Stimulated activated CD4-positive, alpha-beta T cell treated with anti-CD3 and anti-CD28 coated beads, Interleukin-12 subunit alpha, Interleukin-12 subunit beta, amount 100 ng/mL, for 48 hours (primary cell): ENCODE measurements around the gene C10orf90.

Source experiments
- DNase-seq, 3 donors: peaks; one replicate each; pipeline ENCODE4 v3.0.0-alpha.2; 2020; ENCODE audit warnings: low read depth in 2 of 3, low spot score in 1 of 3

The C10orf90 gene

DNA sequence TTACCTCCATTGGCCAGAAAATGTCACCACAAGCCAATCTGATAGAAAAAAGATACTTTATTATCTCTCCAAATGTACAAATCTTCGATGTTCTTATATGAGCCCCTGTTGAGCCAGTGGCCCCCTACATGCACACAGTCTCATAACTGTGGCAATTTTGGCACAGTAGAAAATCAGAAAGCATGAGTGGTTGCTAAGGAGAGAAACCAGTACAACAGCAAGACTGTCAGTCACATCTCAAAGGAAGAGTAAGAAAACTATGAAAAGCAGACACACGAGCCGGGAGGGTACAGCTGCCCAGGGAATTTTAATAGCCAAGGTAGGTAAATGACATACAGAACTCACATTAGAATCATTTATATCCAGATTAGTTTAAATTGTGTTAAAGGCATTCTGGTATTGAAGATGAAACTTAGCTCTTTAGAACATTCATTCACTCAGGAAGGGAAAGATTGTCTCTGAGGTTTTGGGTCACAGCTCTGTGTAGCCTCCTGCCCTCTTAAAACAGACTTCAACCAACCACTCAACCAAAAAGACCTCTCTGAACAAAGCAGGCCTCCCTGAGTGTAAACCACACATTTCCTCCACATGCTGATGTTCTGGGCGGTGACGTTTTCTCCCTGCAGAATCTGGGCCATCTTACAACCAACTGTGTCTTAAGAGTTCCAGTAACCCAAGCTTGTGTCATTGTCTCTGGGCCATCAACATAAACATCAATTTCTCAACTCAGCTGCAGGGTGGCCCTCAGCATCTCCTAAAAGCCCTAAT is 201.4 kb downstream of the C10orf90 start:
- DNase-seq: no peak

DNA sequence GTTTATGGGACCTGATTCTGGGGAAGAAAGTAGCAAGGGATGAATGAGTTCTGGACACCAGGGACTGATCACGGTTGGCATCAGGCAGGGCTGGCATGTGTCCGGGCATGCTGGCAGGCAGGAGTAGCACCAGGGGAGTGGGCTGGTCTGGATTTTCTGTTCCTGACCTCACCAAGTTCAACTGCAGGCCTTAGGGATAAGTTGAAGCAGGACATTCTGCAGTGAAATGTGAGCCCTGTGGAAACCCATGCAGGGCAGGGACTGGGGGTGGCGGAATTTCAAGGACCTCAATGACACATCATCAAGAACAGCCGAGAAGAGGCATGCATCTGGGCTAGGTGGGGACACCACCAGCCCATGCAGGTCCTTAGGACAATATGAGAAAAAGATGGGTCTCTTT is 202.0 kb downstream of the C10orf90 start:
- DNase-seq: no peak

DNA sequence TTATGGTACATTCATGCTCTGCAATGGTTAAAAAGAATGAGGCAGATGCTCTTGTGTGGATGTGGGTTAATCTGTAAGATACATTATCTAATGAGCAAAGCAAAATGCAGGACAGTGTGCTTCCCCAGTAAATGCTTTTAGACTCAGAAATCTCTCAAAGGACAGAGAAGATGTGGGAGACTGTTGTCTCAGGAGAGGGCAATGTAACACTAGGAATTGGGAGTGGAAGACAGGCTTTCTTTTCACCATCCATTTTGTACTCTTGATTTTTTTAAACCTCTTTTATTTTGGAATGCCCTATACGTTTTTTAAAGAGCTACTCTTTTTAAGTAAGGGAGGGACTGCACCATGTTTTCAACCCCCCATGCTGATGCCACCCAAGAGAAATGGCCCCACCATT is 204.7 kb downstream of the C10orf90 start:
- DNase-seq: no peak

DNA sequence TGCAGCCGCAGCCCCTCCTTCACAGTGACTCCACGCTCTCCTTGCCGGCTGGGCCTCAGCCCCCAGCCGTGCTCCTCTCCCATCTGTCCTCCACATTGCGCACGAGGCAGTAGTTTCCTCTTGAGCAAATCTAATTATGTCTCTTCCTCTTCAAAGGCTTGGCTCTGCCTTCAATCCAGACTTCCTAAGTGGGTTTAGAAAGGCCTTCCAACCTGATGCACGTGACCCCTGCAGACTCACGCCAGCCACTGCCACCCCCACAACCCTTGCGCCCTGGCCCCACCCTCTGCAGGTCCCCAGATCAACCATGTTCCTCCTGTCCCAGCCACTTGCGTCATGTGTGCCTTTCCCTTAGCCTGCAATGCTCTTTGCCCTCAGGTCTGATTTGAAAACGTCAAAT is 207.2 kb downstream of the C10orf90 start:
- no peak for DNase-seq

DNA sequence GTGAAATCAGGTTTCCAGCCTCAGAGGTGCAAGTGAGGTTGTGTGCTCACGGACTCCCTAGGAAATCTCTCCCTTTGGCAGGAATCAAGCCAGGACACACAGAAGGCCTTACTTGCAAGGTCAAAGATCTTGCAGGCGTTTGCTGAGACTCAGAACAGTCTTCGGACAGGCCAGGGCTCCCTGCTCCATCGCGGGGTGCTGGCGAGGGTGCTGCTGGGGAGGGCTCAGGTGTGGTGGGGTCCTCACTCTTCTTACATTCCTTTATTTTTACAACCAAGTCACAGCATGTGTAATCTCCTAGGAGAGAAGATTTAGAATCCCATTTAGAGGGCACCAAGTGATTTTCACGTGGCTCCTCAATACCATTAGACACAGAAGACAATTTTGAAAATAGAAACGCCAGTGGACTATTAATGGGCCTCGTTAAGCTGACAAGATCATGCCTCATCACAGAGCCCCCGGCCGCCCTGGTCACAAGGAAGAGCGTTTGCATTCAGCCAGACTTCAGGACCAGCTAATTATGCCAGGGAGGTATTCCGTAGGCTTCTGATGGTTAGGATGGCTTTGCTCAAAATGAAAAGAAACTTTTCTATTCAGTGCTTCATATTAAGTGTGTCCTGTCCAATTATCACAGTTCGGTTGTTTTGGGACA is 209.1 kb downstream of the C10orf90 start:
- DNase-seq: no peak

DNA sequence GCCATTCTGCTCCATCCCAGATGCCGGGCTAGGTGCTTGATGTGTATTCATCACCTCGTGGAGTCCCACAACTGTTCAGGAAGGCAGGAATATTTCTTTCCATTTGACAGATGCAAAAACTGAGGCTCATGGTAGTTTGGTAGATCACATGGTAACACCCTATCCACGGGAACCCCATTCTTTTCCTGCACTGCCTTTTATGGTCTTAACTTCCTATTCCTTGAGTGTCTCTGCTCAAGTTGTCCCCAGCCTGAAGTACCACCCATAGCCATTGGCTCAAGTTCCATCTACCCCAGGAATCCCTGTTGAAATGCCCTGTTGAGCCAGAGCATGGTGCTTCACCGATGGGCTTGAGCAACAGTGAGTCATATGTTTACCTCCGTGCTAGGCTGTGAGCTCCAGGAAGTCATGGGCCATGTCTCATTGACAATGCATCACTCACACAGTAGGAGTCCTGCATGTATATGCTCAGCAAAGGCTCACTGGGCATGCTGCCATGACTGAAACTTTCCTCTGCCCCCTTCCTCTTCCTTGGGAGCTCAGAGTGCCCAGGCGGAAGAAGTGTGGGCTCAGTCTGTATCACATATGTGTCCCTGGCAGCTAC is 210.5 kb downstream of the C10orf90 start:
- DNase-seq: no peak

DNA sequence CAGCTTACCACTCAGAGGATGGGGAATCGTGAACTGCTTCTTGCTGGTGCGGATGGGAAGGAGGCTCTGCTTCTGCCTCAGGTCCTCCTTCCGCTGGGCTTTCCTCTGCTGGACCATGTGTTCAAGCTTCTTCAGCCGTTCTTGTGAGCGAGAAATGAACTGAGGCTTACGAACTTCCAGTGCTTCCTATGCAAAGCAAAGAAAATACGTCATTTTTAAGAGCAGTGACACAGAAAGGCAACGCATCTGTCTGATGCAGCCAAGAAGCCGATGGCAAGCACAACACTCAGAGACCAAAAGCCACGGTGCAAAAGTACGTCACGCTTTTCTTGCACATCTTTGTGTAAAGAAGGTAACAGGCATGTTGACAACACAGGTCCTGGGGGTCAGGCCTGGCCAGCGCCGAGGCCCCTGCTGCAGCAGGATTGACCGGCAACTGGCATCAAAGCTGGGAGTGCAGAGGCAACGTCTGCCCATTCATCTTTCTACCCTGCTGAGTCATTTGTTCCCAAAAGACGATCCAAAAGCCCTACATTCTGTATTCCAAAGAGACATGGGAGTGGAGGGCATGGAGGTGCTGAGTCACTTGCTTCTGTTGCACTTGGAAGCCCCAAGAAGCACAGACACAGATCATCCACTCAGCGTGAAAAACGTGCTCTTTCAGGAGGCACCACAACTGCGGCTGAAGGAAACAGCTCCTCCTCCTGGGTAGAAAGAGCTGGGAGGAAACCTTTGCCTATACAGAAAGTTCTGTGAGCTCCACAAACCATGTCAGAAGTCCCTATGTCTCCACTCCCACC is 211.3 kb downstream of the C10orf90 start:
- DNase-seq: no peak

DNA sequence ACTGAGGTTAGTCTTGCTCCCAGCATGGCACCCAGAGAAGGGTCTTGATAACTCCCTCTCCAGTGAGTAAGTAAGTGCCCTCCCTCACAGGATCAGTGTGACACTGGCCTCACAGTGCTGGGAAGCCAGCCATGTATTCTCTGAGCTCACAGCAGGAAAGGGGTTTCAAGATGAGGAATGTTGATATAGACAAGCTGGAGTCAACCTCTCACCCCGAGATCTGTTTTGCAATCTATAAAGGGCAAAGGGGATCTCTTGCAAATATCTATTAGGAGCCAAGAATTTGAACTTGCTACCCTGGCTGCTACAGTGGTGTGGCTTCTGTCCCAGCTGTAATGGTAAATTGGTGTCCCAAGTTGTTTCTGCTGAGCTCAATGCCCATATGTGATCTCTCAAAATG is 212.0 kb downstream of the C10orf90 start:
- DNase-seq: no peak

DNA sequence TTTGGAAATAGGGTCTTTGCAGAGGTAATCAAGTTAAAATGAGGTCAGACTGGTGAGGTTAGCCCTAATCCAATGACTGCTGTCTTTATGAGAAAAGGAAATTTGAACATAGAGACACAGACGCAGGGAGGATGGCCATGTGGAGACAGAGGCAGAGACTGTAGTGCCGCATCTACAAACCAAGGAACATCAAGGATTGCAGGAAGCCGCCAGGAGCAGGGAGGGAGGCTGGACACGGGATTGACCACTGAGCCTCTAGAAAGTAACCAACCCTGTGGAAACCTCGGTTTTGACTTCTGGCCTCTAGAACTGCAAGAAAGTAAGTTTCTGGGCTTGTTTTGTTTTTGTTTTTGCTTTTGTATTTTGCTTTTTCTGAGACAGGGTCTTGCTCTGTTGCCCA is 213.9 kb downstream of the C10orf90 start:
- no peak for DNase-seq

DNA sequence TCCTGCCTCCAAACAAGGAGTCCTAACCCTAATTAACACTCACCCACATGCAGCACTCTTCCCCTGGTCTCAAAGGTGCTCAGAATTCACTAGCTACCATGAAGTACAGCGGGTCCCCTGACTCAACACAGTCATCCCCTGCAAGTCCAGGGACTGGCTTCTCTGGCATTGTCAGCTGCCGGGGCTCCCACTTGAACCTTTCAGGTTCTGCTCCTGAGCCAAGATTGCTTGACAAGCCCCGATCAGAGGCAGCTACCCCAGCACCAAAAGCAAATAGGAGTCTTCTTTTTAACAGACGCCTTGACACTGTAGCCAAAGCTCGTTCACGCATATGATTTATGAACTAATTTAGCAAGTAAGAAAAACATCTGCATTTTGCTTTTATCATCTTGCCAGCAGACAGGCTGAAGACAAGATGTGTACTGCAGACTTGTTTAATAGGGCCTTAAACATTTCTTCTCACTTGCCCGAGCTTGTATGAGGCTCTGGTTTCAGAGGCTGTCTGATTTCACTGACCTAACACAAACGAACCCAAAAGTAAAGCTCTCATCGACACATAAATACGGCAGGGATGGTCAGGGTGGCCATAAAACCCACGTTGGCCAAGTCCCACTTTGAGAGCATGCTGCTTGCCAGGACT is 214.6 kb downstream of the C10orf90 start:
- no peak for DNase-seq

DNA sequence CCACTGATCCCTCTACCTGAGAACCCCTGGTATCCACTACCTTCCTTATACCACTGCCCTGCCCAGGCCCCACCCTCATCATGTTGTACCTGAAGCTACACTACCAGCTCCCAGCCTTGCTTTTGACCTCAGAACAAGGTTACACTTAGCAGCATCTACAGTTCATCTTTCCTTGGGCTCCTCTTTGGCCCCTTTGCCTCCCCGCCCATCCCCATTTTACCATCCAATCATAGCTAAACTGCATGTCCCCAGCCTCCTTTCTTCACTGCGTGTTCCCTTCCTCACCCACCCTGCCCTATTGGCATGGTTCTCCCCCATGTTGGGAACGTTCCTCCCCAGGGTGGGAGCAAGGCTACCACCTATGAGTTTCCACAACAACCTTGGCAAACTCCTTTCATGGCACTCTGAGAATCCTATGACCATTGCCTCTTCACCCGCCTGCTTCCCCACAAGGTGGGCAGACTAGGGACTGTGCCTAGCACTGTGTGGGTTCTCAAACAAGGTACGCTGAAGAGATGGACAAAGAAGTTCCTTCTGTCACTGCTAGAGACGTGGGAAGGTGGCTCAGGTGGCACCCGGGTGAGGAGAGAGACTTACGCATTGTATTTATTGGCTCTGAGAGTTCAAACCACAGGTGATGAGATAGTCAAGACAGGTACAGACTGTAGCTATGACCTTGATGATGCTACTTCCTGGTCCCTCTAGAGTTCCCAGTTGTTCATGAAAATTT is 215.3 kb downstream of the C10orf90 start:
- no peak for DNase-seq

DNA sequence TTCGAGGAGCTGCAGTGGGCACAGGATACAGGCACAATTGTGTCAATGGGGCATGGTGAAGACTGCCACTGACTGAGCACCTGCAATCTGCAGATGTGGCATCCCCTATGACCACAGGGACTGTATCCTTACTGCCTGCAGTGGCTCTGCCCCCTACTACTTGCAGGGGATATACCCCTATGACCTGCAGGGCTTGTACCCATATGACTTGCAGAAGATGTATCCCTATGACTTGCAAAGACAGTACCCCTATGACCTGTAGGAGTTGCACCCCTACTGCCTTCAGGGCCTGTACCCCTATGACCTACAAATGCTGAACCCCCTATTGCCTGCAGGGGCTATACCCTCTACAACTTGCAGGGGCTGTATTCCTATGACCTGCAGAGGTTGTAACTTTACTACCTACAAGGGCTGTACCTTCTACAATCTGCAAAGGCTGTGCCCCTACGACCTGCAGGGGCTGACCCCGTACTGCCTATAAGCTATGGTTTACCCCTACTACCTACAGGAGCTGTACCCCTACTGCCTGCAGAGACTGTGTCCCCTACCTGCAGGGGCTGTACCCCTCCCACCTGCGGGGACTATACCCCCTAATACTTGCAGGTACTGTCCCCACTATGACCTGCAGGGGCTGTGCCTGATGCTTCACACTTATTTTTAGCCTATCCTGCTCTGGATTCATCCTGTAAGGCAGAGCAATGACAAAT is 216.3 kb downstream of the C10orf90 start:
- no peak for DNase-seq

DNA sequence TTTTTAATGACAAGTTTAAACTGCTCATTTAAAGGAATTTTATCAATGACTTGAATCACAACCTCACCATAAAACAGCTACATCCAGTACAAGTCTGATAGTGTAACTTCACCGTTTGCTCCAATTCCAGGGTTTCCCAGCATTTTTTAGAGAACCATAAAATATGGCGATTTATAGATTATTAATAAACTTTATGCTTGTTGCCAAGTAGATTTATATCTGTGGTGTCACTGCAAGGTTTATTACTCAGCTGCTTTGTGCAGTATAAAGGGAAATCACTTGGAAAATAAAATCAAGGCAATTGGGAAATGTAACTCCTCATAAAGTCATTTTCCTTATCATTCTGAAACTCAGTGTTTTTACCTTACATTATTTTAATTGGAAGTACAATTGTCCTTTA is 218.2 kb downstream of the C10orf90 start:
- no peak for DNase-seq

DNA sequence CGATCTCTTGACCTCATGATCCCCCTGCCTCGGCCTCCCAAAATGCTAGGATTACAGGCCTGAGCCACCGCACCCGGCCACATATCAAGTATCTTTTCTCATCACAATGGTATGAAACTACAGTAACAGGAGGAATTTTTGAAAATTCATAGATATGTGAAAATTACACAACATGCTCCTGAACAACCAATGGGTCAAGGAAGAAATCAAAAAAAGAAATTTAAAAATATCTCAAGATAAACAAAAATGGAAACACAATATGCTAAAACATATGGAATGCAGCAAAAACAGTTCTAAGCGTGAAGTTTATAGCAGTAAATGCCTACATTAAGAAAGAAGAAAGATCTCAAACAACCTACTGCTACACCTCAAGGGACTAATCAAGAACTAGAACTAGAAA is 222.4 kb downstream of the C10orf90 start:
- DNase-seq: no peak

DNA sequence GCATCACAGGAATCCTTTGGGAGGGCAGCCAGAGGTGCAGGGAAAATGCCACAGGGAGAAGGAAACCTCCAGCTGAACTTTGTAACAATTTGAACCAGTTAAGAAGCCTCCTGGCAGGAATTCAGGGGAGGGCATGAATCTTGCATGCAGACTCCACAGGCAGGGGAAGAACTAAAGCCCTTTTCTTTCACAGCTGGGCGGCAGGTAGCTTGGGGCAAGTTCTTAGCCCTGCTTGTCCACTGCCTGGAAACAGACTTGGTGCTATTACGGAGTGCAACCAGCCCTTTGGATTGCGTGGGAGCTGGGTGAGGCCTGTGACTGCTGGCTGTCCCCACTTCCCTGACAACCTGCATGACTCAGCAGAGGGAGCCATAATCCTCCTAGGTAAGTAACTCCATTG is 230.6 kb downstream of the C10orf90 start:
- no peak for DNase-seq

DNA sequence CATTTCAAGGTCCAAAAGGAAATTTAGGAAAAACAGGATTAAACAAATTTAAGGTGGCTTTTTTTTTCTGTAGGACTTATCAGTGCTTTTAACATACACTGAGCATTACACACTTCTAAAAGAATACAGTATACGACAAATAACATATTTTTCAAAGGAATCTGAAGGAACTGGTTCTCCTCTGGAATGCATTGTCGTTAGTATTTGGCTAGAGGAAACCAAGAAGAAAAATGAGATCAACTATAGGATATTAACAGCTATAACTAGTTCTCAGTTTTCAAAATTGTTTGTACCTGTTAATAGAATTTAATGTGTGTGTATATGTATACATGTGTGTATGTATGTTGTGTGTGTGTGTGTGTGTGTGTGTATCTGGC is 232.1 kb downstream of the C10orf90 start:
- DNase-seq: no peak

DNA sequence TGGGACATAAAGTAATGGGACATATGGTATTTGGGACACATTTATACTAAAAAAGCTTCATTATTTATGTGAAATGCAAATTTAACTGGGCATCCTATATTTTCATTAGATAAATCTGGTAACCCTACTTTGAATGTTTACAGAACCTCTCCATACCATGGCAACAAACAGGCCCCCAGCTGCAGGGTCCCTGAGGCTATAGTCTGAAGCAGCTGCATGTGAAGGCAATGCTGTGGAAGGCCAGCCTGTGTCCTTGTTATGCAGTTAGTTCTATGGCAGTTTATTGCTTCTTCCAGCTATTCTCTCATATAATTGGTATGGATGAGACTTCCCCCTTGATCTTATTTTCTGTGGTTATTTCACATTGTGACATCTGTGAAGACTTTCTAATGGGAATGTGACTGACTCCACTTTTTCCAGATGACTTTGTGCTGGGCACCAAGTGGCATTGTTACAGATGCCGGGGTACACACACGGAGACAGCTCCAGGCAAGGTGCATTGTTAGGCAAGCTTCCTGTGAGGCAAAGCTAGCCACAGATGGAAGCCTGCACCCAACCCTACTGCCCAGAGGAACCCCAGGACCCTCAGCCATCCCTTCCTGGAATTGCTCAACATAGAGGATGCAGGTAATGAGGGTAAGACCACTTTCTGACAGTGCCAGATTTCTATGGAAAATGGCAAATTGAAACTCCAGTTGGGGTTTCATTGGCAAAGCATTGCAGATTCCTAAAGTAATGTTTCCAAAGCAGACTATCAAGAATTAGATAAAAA is 232.7 kb downstream of the C10orf90 start:
- no peak for DNase-seq

DNA sequence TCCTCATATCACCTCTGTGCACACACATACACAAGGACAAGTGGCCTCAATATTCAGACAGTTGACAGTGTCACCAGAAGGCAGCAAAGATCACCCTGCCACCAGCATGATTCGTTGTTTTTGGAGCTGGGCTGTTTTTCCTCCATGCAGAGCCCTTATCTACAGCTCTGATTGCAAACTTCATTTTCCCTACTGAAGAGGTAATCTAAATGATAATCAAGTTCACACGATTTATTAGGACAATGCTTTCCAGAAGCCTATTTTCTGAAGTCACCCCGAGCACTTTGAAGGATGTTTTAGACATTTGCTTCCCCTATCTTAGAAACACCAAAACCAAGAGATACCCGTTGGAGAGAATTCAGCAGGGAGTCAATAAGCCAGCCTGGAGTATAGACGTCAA is 236.3 kb downstream of the C10orf90 start:
- DNase-seq: no peak

DNA sequence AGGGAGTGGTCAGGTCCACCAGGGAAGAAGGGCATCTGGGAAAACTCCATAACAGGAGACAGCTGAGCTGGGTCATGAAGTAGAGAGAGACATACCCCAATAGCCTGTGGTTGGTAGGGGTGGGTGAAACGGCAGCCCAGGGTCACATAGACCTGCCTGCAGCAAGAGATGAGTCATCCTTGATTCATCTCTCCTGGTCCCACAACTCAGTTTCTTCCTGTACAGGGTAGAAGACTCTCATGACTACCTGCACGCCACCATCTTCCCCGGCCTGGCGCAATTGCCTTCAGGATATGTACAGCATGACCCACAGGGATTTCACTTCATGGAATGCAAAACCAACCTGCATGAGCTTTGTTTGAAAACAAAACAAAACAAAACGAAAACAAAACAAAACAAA is 237.1 kb downstream of the C10orf90 start:
- no peak for DNase-seq
